ENCODE results near the gene SLC52A3.

SLC52A3 gene

GRCh38 chr20:764255-764654 is 4.0 kb downstream of the SLC52A3 start:
- DNase-seq = no peak

GRCh38 chr20:761418-762381 is 6.6 kb downstream of the SLC52A3 start:
- DNase-seq = no peak

DNA sequence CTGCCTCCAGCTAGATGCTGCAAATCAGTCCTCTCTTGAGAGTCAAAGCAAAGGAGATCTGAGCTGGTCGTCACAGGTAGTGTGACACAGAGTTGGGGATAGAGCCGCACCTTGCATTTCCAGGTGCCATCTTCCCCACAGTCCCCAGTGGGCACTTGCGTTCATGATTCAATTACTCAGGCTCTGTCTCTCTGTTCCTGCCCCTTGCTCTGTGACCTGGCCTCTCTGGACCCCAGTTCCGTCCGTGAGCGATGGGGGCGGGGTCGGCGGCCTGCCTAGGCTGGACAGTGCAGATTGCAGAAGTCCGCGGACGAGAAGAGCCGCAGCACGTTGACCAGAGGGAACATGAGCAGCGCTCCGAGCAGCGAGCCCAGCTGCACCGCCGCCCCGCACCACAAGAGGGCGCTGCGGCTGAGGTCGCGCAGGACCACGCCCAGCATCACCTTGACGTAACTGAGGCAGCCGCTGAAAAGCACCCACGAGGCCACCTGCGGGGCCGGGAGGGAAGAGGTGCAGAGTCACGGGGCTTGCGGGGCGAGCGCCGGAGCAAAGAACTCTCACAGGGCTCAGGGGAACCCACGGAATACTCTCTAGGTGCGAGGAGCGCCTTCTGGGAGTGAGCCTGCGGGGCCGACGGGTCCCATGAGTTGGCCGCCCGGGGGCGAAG is 7.4 kb downstream of the SLC52A3 start:
- DNase-seq = peak; percentile 69

DNA sequence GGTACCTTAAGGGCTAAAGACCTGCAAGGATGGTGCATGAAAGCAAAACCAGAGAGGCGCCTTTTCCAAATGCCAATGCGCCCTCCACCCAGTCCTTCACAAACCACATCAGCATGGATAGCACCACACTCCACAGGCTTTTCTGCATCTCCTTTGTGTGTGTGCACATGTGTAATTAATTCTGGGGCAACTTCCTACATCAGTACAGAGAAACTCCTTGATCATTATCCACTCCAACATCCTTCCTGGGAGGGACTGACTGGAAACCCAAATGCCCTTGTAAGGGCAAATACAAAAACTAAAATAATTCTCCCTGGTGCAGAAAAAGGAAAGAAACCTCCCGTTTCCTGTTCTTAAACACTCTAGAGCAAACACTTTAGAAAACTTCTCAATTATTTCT is 10.8 kb downstream of the SLC52A3 start:
- DNase-seq = no peak

- DNase-seq = no peak
These were observed 12.4 kb downstream of the SLC52A3 start for GRCh38 chr20:755941-756340.

DNA sequence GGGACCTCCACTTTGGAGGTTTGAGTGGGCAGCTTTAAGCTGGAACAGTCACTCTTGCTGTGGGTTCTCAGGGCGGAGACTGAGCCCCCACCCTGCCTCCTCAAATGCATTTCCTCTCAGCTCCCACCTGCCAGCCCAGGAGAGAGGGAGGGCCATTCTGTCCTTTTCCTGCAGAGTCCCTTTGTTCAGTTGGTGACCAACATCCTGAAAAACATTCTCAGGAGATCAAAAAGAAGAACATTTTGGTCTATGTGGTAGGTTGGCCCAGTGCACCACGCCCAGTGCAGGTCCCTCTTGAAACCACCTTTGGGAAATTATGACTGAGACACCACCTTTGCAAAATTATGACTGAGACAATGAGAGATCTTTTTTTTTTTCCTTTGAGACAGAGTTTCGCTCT is 13.4 kb downstream of the SLC52A3 start:
- no peak for DNase-seq

DNA sequence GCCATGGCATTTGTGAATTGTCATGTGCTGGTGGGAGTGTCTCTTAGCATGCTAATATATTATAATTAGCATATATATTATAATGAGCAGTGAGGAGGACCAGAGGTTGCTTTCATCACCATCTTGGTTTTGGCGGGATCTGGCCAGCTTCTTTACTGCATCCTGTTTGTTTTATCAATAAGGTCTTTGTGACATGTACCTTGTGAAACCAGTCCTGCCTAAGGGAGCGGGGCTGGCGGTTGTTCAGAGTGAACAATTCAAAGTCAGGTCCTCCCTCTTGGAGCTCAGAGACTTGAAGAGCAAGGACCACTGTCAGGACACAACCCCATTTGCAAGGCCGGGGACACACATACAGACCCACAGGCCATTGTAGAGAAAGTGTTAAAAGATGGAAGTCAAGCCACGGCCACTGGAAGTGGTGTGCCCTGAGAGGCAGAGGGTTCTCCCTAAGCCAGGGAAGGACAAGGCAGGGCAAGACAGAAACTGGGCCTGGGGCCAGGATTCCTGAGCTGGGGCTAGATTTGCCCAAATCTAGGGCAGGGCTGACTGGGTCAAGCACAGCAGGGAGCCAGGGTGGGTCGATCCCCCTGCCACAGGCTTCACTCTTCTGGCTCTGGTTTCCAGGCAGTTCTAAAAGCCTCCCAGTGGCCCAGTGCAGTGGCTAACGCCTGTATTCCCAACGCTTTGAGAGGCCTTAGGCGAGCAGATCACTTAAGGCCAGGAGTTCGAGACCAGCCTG is 14.2 kb downstream of the SLC52A3 start:
- DNase-seq = no peak

GRCh38 chr20:753136-753535 is 15.2 kb downstream of the SLC52A3 start:
- DNase-seq = no peak

DNA sequence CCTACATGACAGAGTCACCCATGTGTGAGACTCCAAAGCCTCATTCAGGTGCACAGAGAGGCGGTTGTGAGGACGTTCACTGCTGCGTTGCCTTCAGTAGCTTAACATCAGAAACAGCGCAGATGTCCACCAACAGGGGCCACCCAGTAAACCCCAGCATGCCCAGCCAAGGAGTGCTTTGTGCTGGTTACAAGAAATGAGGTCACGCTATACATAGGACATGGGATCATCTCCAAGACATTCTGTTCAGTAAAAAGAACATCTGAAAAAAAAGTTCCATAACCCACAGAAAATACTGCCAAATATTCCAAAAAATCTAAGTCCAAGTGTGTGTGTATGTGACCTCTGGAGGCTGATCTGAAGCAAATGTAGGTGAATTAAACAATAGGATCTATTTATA is 16.0 kb downstream of the SLC52A3 start:
- DNase-seq = no peak

GRCh38 chr20:751761-752160 is 16.5 kb downstream of the SLC52A3 start:
- no peak for DNase-seq

GRCh38 chr20:750801-751200 is 17.5 kb downstream of the SLC52A3 start:
- no peak for DNase-seq

GRCh38 chr20:745683-746301 is 22.5 kb downstream of the SLC52A3 start:
- DNase-seq = no peak

- no peak for DNase-seq
These were observed 26.1 kb downstream of the SLC52A3 start for GRCh38 chr20:742156-742555.

GRCh38 chr20:741620-742019 is 26.7 kb downstream of the SLC52A3 start:
- no peak for DNase-seq

DNA sequence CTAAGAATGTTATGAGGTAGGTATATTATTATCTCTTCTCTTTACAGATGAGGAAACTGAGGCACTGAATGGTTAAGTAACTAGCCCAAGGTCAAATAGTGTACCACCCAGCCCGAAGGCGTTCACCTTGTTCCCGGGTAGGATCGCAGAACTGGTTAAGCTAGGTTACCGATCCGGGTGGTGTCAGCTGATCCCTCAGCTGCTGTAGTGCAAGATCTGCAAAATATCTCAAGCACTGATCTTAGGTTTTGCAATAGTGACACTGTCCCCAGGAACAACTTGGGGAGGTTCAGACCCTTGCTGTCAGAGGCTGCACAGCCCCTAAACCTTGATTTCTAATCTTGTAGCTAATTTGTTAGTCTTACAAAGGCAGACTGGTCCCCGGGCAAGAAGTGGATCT is 28.1 kb downstream of the SLC52A3 start:
- no peak for DNase-seq

DNA sequence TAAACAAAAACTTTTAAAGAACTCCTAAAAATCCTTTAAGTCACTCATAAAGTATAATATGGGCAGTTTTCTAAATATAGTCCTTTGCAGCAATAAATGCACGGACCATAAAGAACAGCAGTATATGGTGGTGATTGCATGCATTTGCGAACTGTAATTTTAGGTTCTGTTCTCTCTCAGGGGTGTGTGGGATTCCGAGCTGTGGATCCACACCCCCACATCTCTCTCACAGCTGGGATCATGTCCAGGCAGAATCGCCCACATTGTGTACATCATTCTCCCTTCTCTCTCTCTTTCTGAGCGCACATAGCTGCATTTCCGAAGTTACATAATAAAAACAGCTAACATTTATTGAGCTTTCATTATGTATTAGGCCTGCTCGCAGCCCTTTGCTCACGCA is 28.6 kb downstream of the SLC52A3 start:
- DNase-seq = no peak

DNA sequence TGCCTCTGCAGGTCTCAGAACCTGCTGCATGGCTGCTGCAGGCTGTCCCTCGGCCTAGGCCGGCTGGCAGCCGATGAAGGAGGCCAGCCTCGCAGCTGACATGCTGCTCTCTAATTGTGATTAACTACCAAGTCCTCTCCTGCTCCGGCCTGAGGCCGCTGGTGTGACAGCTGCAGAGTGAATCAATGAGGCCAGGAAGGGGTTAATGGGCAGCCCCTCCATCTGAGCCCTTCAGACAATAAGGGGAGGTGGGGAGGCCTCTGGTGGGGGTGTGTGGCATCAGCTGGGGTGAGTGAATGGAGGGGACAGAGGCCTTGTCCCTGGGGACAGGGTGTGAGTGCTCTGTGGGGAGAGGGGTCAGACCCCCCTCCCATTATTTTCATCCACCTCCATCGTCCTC is 34.4 kb downstream of the SLC52A3 start:
- peak; percentile 80 for DNase-seq

GRCh38 chr20:732727-733126 is 35.6 kb downstream of the SLC52A3 start:
- DNase-seq = no peak

GRCh38 chr20:731891-732560 is 36.3 kb downstream of the SLC52A3 start:
- no peak for DNase-seq

GRCh38 chr20:730005-730404 is 38.3 kb downstream of the SLC52A3 start:
- no peak for DNase-seq

GRCh38 chr20:728256-728944 is 39.9 kb downstream of the SLC52A3 start:
- DNase-seq = peak; percentile 91

GRCh38 chr20:726160-726559 is 42.1 kb downstream of the SLC52A3 start:
- DNase-seq = no peak
